H1 (cell line): Measurements from ENCODE around the gene NDUFB11. TPM values are rescaled to one million over a fixed set of nuclear protein-coding genes. Genes with fewer than 3 reads are reported as not detected.

ENCODE experiments used
- CTCF ChIA-PET: fragments of 300-600 bp; sonication (Branson Sonifier 250); formaldehyde crosslinking; loops from one replicate; lab custom pipeline; 2021; ENCODE audit not compliant: partially characterized antibody; lab: Charles Lee
- POLR2A ChIA-PET: fragments of 300-600 bp; sonication (Branson Sonifier 250); formaldehyde crosslinking; loops from one replicate; lab custom pipeline; 2021; ENCODE audit warnings: inconsistent platforms; ENCODE audit not compliant: partially characterized antibody; lab: Charles Lee
- DNase-seq, 2 experiments: peaks; one replicate each; pipeline versions ENCODE4 v3.0.0 to v3.0.0-alpha.2; 2010 to 2022; ENCODE audit warnings: low spot score in 2 of 2, low read depth in 1 of 2, mixed read lengths in 1 of 2
- FAIRE-seq: peaks from 2 replicates; lab custom pipeline; 2011; peaks lifted over from hg19 to GRCh38; lab: Jason Lieb, UNC
- H2AFZ ChIP-seq: 2 replicates; pipeline ENCODE4 v1.8.1; 2012; ENCODE audit warnings: low read length, inconsistent platforms
- H2AK5ac ChIP-seq: 2 replicates; pipeline ENCODE4 v1.6.1; 2013; ENCODE audit warnings: low read depth, low read length
- H2BK120ac ChIP-seq: replicated peaks from 2 replicates; pipeline ENCODE3; 2013; ENCODE audit warnings: low read depth, low read length, inconsistent platforms
- H2BK12ac ChIP-seq: 2 replicates; pipeline ENCODE4 v1.6.1; 2013; ENCODE audit warnings: low read depth, low read length
- H2BK15ac ChIP-seq: 2 replicates; pipeline ENCODE4 v1.6.1; 2013; ENCODE audit warnings: low read length
- H2BK20ac ChIP-seq: 2 replicates; pipeline ENCODE4 v1.6.1; 2013; ENCODE audit warnings: low read length
- H2BK5ac ChIP-seq: 2 replicates; pipeline ENCODE4 v1.6.1; 2013; ENCODE audit warnings: low read depth, low read length
- H3K14ac ChIP-seq: 2 replicates; pipeline ENCODE4 v1.6.1; 2013; ENCODE audit warnings: inconsistent platforms; ENCODE audit not compliant: insufficient read length
- H3K18ac ChIP-seq: 2 replicates; pipeline ENCODE4 v1.6.1; 2013; ENCODE audit warnings: low read length; ENCODE audit errors: extremely low read depth
- H3K23ac ChIP-seq: 2 replicates; pipeline ENCODE4 v1.6.1; 2013; ENCODE audit warnings: inconsistent platforms; ENCODE audit not compliant: insufficient read length
- H3K23me2 ChIP-seq: 2 replicates; pipeline ENCODE4 v1.6.1; 2013; ENCODE audit warnings: low read depth, low read length
- H3K27ac ChIP-seq: 2 replicates; pipeline ENCODE4 v1.6.1; 2011; ENCODE audit warnings: low read depth, low read length, inconsistent platforms
- H3K27me3 ChIP-seq, 4 experiments: replicated peaks in 1 of 4; 1 replicate in 1 of 4; 2 replicates in 3 of 4; pipeline versions ENCODE4 v1.6.1 to v1.8.1; 2011 to 2013; ENCODE audit warnings: low read length in 3 of 4, mild to moderate bottlenecking in 3 of 4, inconsistent platforms in 2 of 4, mixed read lengths in 2 of 4, moderate library complexity in 1 of 4; ENCODE audit not compliant: control insufficient read depth in 3 of 4, insufficient read depth in 3 of 4; ENCODE audit errors: extremely low read depth in 1 of 4
- H3K36me3 ChIP-seq, 4 experiments: 2 replicates each; pipeline versions ENCODE4 v1.6.1 to v1.8.1; 2011 to 2013; ENCODE audit warnings: mild to moderate bottlenecking in 4 of 4, low read length in 3 of 4, moderate library complexity in 2 of 4, control low read depth in 1 of 4, inconsistent platforms in 1 of 4; ENCODE audit not compliant: insufficient read depth in 4 of 4, control insufficient read depth in 2 of 4
- H3K4ac ChIP-seq: replicated peaks from 2 replicates; pipeline ENCODE3; 2013; ENCODE audit warnings: low read length, low read depth, mixed read lengths, inconsistent platforms; ENCODE audit not compliant: insufficient read length
- H3K4me1 ChIP-seq, 4 experiments: replicated peaks in 1 of 4; 1 replicate in 1 of 4; 2 replicates in 3 of 4; pipeline versions ENCODE4 v1.6.1 to v1.8.1; 2011 to 2013; ENCODE audit warnings: low read length in 3 of 4, inconsistent platforms in 2 of 4, mixed read lengths in 1 of 4; ENCODE audit not compliant: insufficient read depth in 4 of 4, control insufficient read depth in 3 of 4
- H3K4me2 ChIP-seq, 2 experiments: 2 replicates each; pipeline versions ENCODE4 v1.6.1 to v1.8.1; 2011 to 2013; ENCODE audit warnings: low read depth in 2 of 2, low read length in 2 of 2, control low read depth in 1 of 2, inconsistent platforms in 1 of 2, mild to moderate bottlenecking in 1 of 2; ENCODE audit not compliant: insufficient read depth in 1 of 2
- H3K4me3 ChIP-seq, 4 experiments: fragments of 200-600, 300-600 bp in 1 of 4; sonication (generic), shearing (Covaris generic), sonication (Bioruptor Twin) in 1 of 4; 2 replicates each; pipeline versions ENCODE4 v1.5.1 to v1.8.1; 2011 to 2016; ENCODE audit warnings: low read length in 4 of 4, low read depth in 3 of 4, control low read depth in 2 of 4, inconsistent platforms in 2 of 4, mild to moderate bottlenecking in 2 of 4, mixed read lengths in 1 of 4, moderate library complexity in 1 of 4; ENCODE audit not compliant: insufficient read depth in 2 of 4; ENCODE audit errors: extremely low read depth in 1 of 4
- H3K56ac ChIP-seq: replicated peaks from 2 replicates; pipeline ENCODE3; 2013; ENCODE audit warnings: low read depth, mild to moderate bottlenecking, mixed read lengths, low read length, inconsistent platforms; ENCODE audit not compliant: insufficient read length
- H3K79me1 ChIP-seq: 2 replicates; pipeline ENCODE4 v1.6.1; 2013; ENCODE audit warnings: low read depth, low read length, control low read depth
- H3K79me2 ChIP-seq, 2 experiments: 2 replicates each; pipeline versions ENCODE4 v1.6.1 to v1.8.1; 2012 to 2013; ENCODE audit warnings: low read length in 2 of 2, mild to moderate bottlenecking in 2 of 2, inconsistent platforms in 1 of 2; ENCODE audit not compliant: insufficient read depth in 2 of 2, control insufficient read depth in 1 of 2
- H3K9ac ChIP-seq, 4 experiments: replicated peaks in 1 of 4; 1 replicate in 1 of 4; 2 replicates in 3 of 4; pipeline versions ENCODE4 v1.6.1 to v1.8.1; 2011 to 2013; ENCODE audit warnings: low read depth in 3 of 4, low read length in 3 of 4, control low read depth in 2 of 4, mild to moderate bottlenecking in 2 of 4, moderate library complexity in 2 of 4, inconsistent platforms in 1 of 4; ENCODE audit errors: extremely low read depth in 1 of 4
- H3K9me3 ChIP-seq, 2 experiments: 2 replicates each; pipeline versions ENCODE4 v1.6.1 to v1.8.1; 2012 to 2013; ENCODE audit warnings: mild to moderate bottlenecking in 2 of 2, moderate library complexity in 2 of 2, control low read depth in 1 of 2, inconsistent platforms in 1 of 2, low read depth in 1 of 2, low read length in 1 of 2, mixed read lengths in 1 of 2; ENCODE audit not compliant: insufficient read depth in 2 of 2
- H4K20me1 ChIP-seq, 2 experiments: replicated peaks in 1 of 2; 2 replicates each; pipeline versions ENCODE3 to v1.8.1; 2011 to 2013; ENCODE audit warnings: inconsistent platforms in 2 of 2, low read length in 2 of 2, mild to moderate bottlenecking in 1 of 2; ENCODE audit not compliant: insufficient read depth in 2 of 2, control insufficient read depth in 1 of 2
- H4K5ac ChIP-seq: 2 replicates; pipeline ENCODE4 v1.6.1; 2013; ENCODE audit warnings: low read length, low read depth, mixed read lengths, inconsistent platforms; ENCODE audit not compliant: insufficient read length
- H4K8ac ChIP-seq: 2 replicates; pipeline ENCODE4 v1.8.0; 2013; ENCODE audit warnings: mild to moderate bottlenecking, moderate library complexity, low read length, inconsistent platforms; ENCODE audit not compliant: insufficient read depth; ENCODE audit errors: extremely low read depth
- H4K91ac ChIP-seq: replicated peaks from 2 replicates; pipeline ENCODE3; 2013; ENCODE audit warnings: low read length, mixed read lengths, inconsistent platforms; ENCODE audit not compliant: insufficient read length
- BCL11A ChIP-seq, 2 experiments: IDR thresholded peaks; one replicate each; pipeline ENCODE4 v1.6.1; 2011; ENCODE audit warnings: low read depth in 2 of 2, low read length in 2 of 2, mild to moderate bottlenecking in 2 of 2
- CREB1 ChIP-seq: IDR thresholded peaks from 2 replicates; pipeline ENCODE4 v1.6.1; 2012; ENCODE audit warnings: inconsistent platforms
- TCF12 ChIP-seq: IDR thresholded peaks from 2 replicates; pipeline ENCODE4 v1.6.1; 2011; ENCODE audit warnings: low read depth, mild to moderate bottlenecking, low read length
- WGBS, 2 experiments: shearing (Covaris generic) in 1 of 2; methylation state at CpG; one replicate each; pipeline versions ENCODE4 v1.1.6 to v1.1.7; 2013 to 2015; ENCODE audit warnings: low lambda C conversion rate in 2 of 2, mixed read lengths in 2 of 2, inconsistent platforms in 1 of 2, low coverage in 1 of 2, missing lambda C conversion rate in 1 of 2; ENCODE audit not compliant: insufficient replicate concordance in 2 of 2, insufficient coverage in 1 of 2, insufficient read length in 1 of 2; ENCODE audit errors: extremely low coverage in 1 of 2, missing lambda C conversion rate in 1 of 2; 5-methylcytosine and 5-hydroxymethylcytosine counted together
- polyA plus RNA-seq, 7 experiments: library from polyadenylated mRNA; depleted of rRNA in 3 of 7; stranded (reverse) in 5 of 7; unstranded in 2 of 7; fragments of >200 nt in 5 of 7; fragments of 200-250 nt in 2 of 7; gene quantifications; 1 replicate in 5 of 7; 2 replicates in 1 of 7; 4 replicates in 1 of 7; pipeline versions ENCODE4 v1.2.1 to v1.2.3, GENCODE V29; 2011 to 2013; ENCODE audit warnings: missing spikeins in 2 of 7, mixed read lengths in 2 of 7
- total RNA-seq: library from RNA; stranded (reverse); fragmentation: NEBNext Ultra II Directional; extraction: Animal tissue kit (Norgen Biotek cat#: 25700); gene quantifications from 2 replicates; pipeline ENCODE4 v1.2.1, GENCODE V29; 2021
- TF ChIP-seq, protein P1 (sequence below): IDR thresholded peaks from 2 replicates; pipeline ENCODE4 v1.6.1; 2012; ENCODE audit warnings: low read length, inconsistent platforms

Gene NDUFB11
- total and polyA plus RNA-seq, 2 of the 8 experiments (the other 6 are each of a cell fraction or from before 2014, with no cell fraction given): 120 to 131 TPM

- H2BK20ac ChIP-seq: no peak overlapping the region
- no peaks in the 10 kb centered on the region; a peak in 1 of 8 replicates for H3K36me3 ChIP-seq
- no peaks in the 10 kb centered on the region for H4K20me1 ChIP-seq
- H4K8ac ChIP-seq: no peak overlapping the region
- H3K27ac ChIP-seq: no peak overlapping the region
- no peak overlapping the region for H4K5ac ChIP-seq
- H3K14ac ChIP-seq: no peak overlapping the region
- no peaks in the 10 kb centered on the region for H3K23me2 ChIP-seq
- no peak for TF ChIP-seq TCF12
- TF ChIP-seq BCL11A (IDR thresholded peaks at IDR 0.05; ENCODE audit: low read depth in 2 of 2, low read length in 2 of 2): no peak
- TF ChIP-seq CREB1: no peak
- TF ChIP-seq, protein P1, sequence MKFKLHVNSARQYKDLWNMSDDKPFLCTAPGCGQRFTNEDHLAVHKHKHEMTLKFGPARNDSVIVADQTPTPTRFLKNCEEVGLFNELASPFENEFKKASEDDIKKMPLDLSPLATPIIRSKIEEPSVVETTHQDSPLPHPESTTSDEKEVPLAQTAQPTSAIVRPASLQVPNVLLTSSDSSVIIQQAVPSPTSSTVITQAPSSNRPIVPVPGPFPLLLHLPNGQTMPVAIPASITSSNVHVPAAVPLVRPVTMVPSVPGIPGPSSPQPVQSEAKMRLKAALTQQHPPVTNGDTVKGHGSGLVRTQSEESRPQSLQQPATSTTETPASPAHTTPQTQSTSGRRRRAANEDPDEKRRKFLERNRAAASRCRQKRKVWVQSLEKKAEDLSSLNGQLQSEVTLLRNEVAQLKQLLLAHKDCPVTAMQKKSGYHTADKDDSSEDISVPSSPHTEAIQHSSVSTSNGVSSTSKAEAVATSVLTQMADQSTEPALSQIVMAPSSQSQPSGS: no peak
- H2BK12ac ChIP-seq: no peak overlapping the region
- no peaks in the 10 kb centered on the region for H3K27me3 ChIP-seq
- H3K18ac ChIP-seq: no peak overlapping the region
- H2BK15ac ChIP-seq: no peak overlapping the region
- no peak for FAIRE-seq
- no peaks in the 10 kb centered on the region for H3K4me1 ChIP-seq
- no peak overlapping the region for H3K9ac ChIP-seq
- no peak overlapping the region for H2BK120ac ChIP-seq
- H4K91ac ChIP-seq: no peak overlapping the region
- H3K79me1 ChIP-seq: no peaks in the 10 kb centered on the region; the same call in 1 of the 2 replicates
- no peaks in the 10 kb centered on the region for H3K9me3 ChIP-seq
- no peak overlapping the region for H3K4me3 ChIP-seq
- H2AK5ac ChIP-seq: no peak overlapping the region
- no peak overlapping the region for H3K23ac ChIP-seq
- no peak overlapping the region for H3K4me2 ChIP-seq
- H3K56ac ChIP-seq: no peak overlapping the region
- H3K79me2 ChIP-seq: peaks cover 0 to 22% of the 10 kb centered on the region in 2 experiments; a peak in 2 of 4 replicates
- ChIA-PET POLR2A (no interaction called here), CTCF (interaction anchor here (1.1 kb wide), 1 partner anchor 18 kb away, joined by 3 read pairs; the partner anchor contains the start of genes NDUFB11 and RBM10)
- no peak overlapping the region for H2BK5ac ChIP-seq
- no peak overlapping the region for H2AFZ ChIP-seq
- no peak for DNase-seq
- no peak overlapping the region for H3K4ac ChIP-seq
- 84% methylated on average over 5 of the region's 5 CpGs; no CpG with 5 or more reads in 1 of the 2 experiments for WGBS, 2 experiments
These were observed 18.6 kb upstream of the NDUFB11 start for GRCh38 chrX:47162927-47163583.
